Activated CD8-positive, alpha-beta T cell treated with anti-CD3 and anti-CD28 coated beads for 36 hours (primary cell): Measurements from ENCODE around the gene BFSP2. TPM values are rescaled to one million over a fixed set of nuclear protein-coding genes. Genes with fewer than 3 reads are reported as not detected.
A peak's percentile ranks its signal among the peaks of the same experiment; 100 is the strongest.

Experiments used
- ATAC-seq: fragments of 200-7000 bp; cut with Tn5 transposase; one replicate; pipeline ENCODE4 v1.10.0; 2021; ENCODE audit warnings: mild to moderate bottlenecking, moderate library complexity
- CTCF ChIA-PET: fragments of 350-600 bp; sonication (Branson Sonifier 250); formaldehyde crosslinking; loops from one replicate; lab custom pipeline; 2021; ENCODE audit warnings: antibody characterized with exemption; lab: Charles Lee
- POLR2A ChIA-PET: fragments of 350-600 bp; sonication (Branson Sonifier 250); formaldehyde crosslinking; loops from one replicate; lab custom pipeline; 2021; ENCODE audit warnings: antibody characterized with exemption; lab: Charles Lee
- DNase-seq: peaks from one replicate; pipeline ENCODE4 v3.0.0-alpha.2; 2020
- H3K27ac Mint-ChIP-seq: one replicate; pipeline ENCODE4 v1.8.0; 2021; ENCODE audit warnings: mild to moderate bottlenecking, mixed read lengths
- H3K27me3 Mint-ChIP-seq: one replicate; pipeline ENCODE4 v1.8.0; 2021; ENCODE audit warnings: mixed read lengths
- H3K36me3 Mint-ChIP-seq: one replicate; pipeline ENCODE4 v1.8.0; 2021; ENCODE audit warnings: low read depth, mixed read lengths
- H3K4me1 Mint-ChIP-seq: one replicate; pipeline ENCODE4 v1.8.0; 2021; ENCODE audit warnings: low read depth, mixed read lengths
- H3K4me3 Mint-ChIP-seq: one replicate; pipeline ENCODE4 v1.8.0; 2021; ENCODE audit warnings: mild to moderate bottlenecking, moderate library complexity, mixed read lengths
- H3K9me3 Mint-ChIP-seq: one replicate; pipeline ENCODE4 v1.8.0; 2021; ENCODE audit warnings: mixed read lengths
- intact Hi-C: fragments of 100-400 bp; cut with micrococcal nuclease; formaldehyde crosslinking; loops from one replicate; pipeline ENCODE4 v1.10.0; 2022
- total RNA-seq, 2 experiments: library from RNA; stranded (reverse); gene quantifications; one replicate each; pipeline ENCODE4 v1.2.3, GENCODE V29; 2021
- TF ChIP-seq, protein P1 (sequence below): fragments of 200-600 bp; IDR thresholded peaks from one replicate; pipeline ENCODE4 v1.8.0; 2022; ENCODE audit warnings: antibody characterized with exemption, mild to moderate bottlenecking

BFSP2 gene
- total RNA-seq, 2 experiments from 2014 or later: 0.51 to 1.1 TPM

DNA sequence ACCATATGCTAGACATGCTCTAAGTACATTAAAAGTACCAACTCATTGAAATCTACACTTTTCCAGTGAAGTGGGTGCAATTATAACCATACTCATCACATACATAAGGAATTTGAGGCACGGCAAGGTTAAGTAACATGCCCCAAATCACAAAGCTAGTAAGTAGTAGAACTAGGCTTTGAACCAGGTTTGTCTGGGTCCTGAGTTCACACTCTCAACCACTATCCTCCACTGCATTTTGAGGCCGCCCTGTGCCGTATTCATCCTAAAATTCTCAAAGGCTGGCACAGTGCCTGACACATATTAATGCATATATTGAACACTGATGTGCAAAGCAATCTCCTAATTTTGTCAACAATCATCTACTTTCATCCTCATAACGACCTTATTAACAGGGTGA, 104.9 kb downstream of the BFSP2 start:
- Mint-ChIP-seq H3K27me3 (no peaks in the 10 kb centered on the region), H3K36me3 (no peaks in the 10 kb centered on the region), H3K4me3 (no peak overlapping the region), H3K4me1 (peaks cover 18% of the 10 kb centered on the region), H3K27ac (no peak overlapping the region), H3K9me3 (peaks cover 2% of the 10 kb centered on the region)
- ChIA-PET POLR2A (interaction anchor here (1.5 kb wide), 1 partner anchor 67 kb away, joined by 4 read pairs; no protein-coding TSS in a partner anchor), CTCF (interaction anchor here (1.1 to 1.3 kb wide), 2 partner anchors 68 to 73 kb away, joined by 3 read pairs; no protein-coding TSS in a partner anchor)
- TF ChIP-seq, protein P1, sequence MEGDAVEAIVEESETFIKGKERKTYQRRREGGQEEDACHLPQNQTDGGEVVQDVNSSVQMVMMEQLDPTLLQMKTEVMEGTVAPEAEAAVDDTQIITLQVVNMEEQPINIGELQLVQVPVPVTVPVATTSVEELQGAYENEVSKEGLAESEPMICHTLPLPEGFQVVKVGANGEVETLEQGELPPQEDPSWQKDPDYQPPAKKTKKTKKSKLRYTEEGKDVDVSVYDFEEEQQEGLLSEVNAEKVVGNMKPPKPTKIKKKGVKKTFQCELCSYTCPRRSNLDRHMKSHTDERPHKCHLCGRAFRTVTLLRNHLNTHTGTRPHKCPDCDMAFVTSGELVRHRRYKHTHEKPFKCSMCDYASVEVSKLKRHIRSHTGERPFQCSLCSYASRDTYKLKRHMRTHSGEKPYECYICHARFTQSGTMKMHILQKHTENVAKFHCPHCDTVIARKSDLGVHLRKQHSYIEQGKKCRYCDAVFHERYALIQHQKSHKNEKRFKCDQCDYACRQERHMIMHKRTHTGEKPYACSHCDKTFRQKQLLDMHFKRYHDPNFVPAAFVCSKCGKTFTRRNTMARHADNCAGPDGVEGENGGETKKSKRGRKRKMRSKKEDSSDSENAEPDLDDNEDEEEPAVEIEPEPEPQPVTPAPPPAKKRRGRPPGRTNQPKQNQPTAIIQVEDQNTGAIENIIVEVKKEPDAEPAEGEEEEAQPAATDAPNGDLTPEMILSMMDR: no peak
- DNase-seq: no peak
- intact Hi-C loops: no loop called here
- no peak for ATAC-seq

DNA sequence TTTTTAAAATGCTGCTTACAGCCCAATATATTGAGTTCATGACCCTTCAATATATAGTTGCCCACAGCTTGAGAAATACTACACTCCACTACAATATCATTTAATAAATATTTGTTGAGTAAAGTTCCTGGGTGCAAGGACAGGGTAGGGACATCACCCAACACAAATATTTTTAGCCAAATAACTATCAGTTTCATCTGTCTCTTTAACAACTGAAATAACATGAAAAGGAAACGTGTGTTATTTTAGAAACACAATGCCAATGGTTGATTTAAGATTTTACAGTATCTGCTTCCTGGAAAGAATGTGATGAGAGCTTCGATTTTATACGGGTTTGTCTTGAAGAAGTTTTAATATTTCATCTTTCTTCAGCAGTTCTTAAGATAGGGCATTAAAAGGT, 106.0 kb downstream of the BFSP2 start:
- intact Hi-C loops: no loop called here
- CTCF ChIA-PET: interaction anchor here (0.8 to 1.3 kb wide), 2 partner anchors 26 to 72 kb away, joined by 3 read pairs; no protein-coding TSS in a partner anchor

DNA sequence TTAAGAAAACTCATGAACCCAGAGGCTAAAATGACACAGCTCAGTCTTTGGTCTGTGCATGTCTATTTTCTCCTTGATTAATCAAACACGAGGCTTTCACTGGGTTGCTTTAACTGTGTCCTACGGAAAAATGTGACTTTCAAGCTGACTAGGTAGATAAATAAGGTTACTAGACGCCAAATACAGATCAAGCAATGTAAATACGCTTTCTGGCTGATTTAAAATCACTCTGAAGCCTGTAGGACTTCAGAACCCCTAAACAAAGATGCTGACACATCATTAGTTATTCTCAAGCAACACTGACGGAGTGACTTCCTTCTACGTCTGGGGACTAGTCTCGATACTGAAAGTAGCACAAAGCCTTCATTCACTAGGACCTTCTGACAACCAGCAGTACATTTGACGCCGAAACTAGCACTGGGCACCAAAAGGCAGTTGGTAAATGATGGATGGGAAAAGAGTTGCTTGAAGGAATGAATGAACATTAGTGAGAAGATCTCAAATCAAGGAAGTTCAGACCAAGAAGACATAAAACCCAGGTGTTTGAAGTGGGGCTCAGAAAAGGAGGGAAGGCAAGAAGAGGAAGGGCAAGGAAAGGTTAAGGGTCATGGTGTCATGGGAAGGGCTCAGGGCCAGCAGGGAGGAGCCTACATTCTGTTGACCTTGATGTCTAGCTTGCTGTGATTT, 106.5 kb downstream of the BFSP2 start:
- ChIA-PET CTCF (interaction anchor here (0.8 to 1.2 kb wide), 2 partner anchors 27 to 68 kb away, joined by 3 read pairs; no protein-coding TSS in a partner anchor), POLR2A (interaction anchor here (1.4 to 2.3 kb wide), 3 partner anchors 15 to 68 kb away, joined by 3 to 6 read pairs (median 5); no protein-coding TSS in a partner anchor)
- TF ChIP-seq, protein P1: no peak
- Mint-ChIP-seq H3K4me3 (peak overlapping the region; percentile 74), H3K36me3 (no peaks in the 10 kb centered on the region), H3K27me3 (no peaks in the 10 kb centered on the region), H3K27ac (peak overlapping the region; percentile 96), H3K9me3 (peaks cover 2% of the 10 kb centered on the region), H3K4me1 (peaks cover 14% of the 10 kb centered on the region)
- intact Hi-C loops: no loop called here
- peak; percentile 48 for DNase-seq
- peak; percentile 99 for ATAC-seq

More for the DNA sequence above, 106.0 kb downstream of the BFSP2 start:
- H3K36me3 Mint-ChIP-seq: no peaks in the 10 kb centered on the region
- DNase-seq: no peak
- TF ChIP-seq, protein P1: no peak
- H3K4me3 Mint-ChIP-seq: peak overlapping the region; percentile 74
- no peaks in the 10 kb centered on the region for H3K27me3 Mint-ChIP-seq
- peak overlapping the region; percentile 96 for H3K27ac Mint-ChIP-seq
- POLR2A ChIA-PET: interaction anchor here (1.4 to 2.3 kb wide), 3 partner anchors 15 to 69 kb away, joined by 3 to 6 read pairs (median 5); no protein-coding TSS in a partner anchor
- peaks cover 14% of the 10 kb centered on the region for H3K4me1 Mint-ChIP-seq
- H3K9me3 Mint-ChIP-seq: peaks cover 2% of the 10 kb centered on the region
- ATAC-seq: no peak

DNA sequence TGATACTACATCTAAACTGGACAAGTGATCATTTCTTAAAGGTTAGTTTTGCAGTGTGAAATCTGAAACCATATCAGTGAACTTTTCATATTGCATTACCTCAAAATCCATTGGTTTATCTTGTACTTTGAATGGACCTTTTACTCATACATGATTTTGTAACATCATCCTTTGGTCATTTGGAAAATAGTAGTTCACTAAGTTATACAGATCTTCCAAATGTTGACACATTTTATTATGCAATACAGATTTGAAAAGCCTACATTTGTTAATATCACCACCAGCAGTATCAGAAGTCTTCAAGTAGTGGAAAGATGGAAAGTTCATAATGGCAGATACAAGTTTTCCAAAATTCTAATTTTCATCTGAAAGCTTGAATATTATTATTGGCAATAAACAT, 109.6 kb downstream of the BFSP2 start:
- no peak for DNase-seq
- Mint-ChIP-seq H3K9me3 (peaks cover 2% of the 10 kb centered on the region), H3K4me3 (no peak overlapping the region), H3K27me3 (no peaks in the 10 kb centered on the region), H3K36me3 (no peaks in the 10 kb centered on the region), H3K27ac (no peak overlapping the region), H3K4me1 (peaks cover 14% of the 10 kb centered on the region)
- ATAC-seq: no peak
- TF ChIP-seq, protein P1: no peak
- intact Hi-C loops: no loop called here
- POLR2A ChIA-PET: interaction anchor here (1.5 to 2.7 kb wide), 2 partner anchors 18 to 65 kb away, joined by 3 to 9 read pairs; no protein-coding TSS in a partner anchor
- CTCF ChIA-PET: interaction anchor here (1.0 to 1.7 kb wide), 3 partner anchors 11 to 24 kb away, joined by 3 to 4 read pairs (median 3); no protein-coding TSS in a partner anchor
